ENCODE results near the gene SUN1. TPM values are rescaled to one million over a fixed set of nuclear protein-coding genes. Genes with fewer than 3 reads are reported as not detected.

Gene SUN1
- total RNA-seq, 1 donor from 2014 or later, result 183 TPM

DNA sequence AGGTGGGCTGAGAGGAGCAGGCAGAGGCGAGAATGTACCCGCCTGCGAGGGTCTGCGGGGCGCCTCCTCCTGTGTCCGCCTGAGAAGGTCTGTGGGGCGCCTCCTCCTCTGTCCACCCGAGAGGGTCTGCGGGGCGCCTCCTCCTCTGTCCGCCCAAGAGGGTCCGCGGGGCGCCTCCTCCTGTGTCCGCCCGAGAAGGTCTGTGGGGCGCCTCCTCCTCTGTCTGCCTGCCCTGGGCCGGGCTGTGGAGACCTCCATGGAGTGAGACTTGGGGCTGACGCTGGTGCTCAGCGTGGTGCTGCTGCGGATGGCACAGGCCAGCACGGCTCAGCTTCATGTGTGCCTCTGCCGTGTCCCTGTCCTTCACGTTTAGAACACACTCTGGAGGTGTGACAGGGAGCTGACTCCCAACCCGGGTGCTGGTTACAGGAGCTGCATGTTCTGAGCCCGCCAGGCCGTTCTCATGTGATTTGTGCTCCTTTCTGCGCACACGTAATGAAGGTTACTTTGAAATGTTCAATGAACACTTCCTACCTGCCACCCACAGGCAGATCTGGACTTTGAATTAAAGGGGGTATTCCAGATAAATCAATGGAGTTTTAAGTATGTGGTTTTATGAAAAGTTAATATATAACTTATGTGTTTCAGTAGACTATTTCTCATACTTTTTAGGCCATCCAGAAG, 23.6 kb downstream of the SUN1 start:
- H3K4me1 ChIP-seq, result peaks cover 15% of the 10 kb centered on the region
- no peaks in the 10 kb centered on the region for H3K27me3 ChIP-seq (ENCODE audit: low read depth)
- no peak overlapping the region for H3K4me3 ChIP-seq
- H3K9me3 ChIP-seq (replicated peaks), result no peaks in the 10 kb centered on the region
- TF ChIP-seq, protein P1, sequence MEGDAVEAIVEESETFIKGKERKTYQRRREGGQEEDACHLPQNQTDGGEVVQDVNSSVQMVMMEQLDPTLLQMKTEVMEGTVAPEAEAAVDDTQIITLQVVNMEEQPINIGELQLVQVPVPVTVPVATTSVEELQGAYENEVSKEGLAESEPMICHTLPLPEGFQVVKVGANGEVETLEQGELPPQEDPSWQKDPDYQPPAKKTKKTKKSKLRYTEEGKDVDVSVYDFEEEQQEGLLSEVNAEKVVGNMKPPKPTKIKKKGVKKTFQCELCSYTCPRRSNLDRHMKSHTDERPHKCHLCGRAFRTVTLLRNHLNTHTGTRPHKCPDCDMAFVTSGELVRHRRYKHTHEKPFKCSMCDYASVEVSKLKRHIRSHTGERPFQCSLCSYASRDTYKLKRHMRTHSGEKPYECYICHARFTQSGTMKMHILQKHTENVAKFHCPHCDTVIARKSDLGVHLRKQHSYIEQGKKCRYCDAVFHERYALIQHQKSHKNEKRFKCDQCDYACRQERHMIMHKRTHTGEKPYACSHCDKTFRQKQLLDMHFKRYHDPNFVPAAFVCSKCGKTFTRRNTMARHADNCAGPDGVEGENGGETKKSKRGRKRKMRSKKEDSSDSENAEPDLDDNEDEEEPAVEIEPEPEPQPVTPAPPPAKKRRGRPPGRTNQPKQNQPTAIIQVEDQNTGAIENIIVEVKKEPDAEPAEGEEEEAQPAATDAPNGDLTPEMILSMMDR (IDR thresholded peaks at IDR 0.05; ENCODE audit: borderline replicate concordance), result no peak
- DNase-seq, result no peak
- intact Hi-C loops (cut with micrococcal nuclease), result no loop called here
- peaks cover 99% of the 10 kb centered on the region for H3K36me3 ChIP-seq
- H3K27ac ChIP-seq (replicated peaks), result no peak overlapping the region

- no peak overlapping the region for H3K4me3 ChIP-seq
- H3K27me3 ChIP-seq (ENCODE audit: low read depth), result no peaks in the 10 kb centered on the region
- peaks cover 100% of the 10 kb centered on the region for H3K36me3 ChIP-seq
- intact Hi-C loops (cut with micrococcal nuclease), result no loop called here
- peaks cover 8% of the 10 kb centered on the region for H3K4me1 ChIP-seq
- TF ChIP-seq, protein P1 (IDR thresholded peaks at IDR 0.05; ENCODE audit: borderline replicate concordance), result no peak
- no peak for DNase-seq
- H3K27ac ChIP-seq (replicated peaks), result no peak overlapping the region
- H3K9me3 ChIP-seq (replicated peaks), result no peaks in the 10 kb centered on the region
Observed at GRCh38 chr7:856444-857095, 24.3 kb downstream of the SUN1 start.

DNA sequence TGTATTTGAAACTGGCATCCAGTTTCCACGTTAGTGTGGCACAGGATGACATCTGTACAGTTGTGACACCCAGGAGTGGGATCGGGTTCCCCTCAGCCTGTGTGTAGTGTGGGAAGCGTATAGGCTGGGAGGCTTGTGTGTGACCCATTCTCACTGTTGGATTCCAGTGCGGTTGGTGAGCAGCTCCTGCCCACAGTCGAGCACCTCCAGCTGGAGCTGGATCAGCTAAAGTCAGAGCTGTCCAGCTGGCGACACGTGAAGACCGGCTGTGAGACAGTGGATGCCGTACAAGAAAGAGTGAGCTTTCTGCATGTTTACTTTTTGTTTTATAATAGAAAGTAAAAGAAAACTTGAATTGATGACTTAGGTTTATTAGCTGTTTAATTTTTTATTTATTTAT, 25.4 kb downstream of the SUN1 start:
- peaks cover 100% of the 10 kb centered on the region for H3K36me3 ChIP-seq
- intact Hi-C loops (cut with micrococcal nuclease), result no loop called here
- no peak overlapping the region for H3K4me3 ChIP-seq
- no peaks in the 10 kb centered on the region for H3K9me3 ChIP-seq (replicated peaks)
- TF ChIP-seq, protein P1 (IDR thresholded peaks at IDR 0.05; ENCODE audit: borderline replicate concordance), result no peak
- H3K4me1 ChIP-seq, result no peaks in the 10 kb centered on the region
- no peak overlapping the region for H3K27ac ChIP-seq (replicated peaks)
- DNase-seq, result no peak
- H3K27me3 ChIP-seq (ENCODE audit: low read depth), result no peaks in the 10 kb centered on the region

DNA sequence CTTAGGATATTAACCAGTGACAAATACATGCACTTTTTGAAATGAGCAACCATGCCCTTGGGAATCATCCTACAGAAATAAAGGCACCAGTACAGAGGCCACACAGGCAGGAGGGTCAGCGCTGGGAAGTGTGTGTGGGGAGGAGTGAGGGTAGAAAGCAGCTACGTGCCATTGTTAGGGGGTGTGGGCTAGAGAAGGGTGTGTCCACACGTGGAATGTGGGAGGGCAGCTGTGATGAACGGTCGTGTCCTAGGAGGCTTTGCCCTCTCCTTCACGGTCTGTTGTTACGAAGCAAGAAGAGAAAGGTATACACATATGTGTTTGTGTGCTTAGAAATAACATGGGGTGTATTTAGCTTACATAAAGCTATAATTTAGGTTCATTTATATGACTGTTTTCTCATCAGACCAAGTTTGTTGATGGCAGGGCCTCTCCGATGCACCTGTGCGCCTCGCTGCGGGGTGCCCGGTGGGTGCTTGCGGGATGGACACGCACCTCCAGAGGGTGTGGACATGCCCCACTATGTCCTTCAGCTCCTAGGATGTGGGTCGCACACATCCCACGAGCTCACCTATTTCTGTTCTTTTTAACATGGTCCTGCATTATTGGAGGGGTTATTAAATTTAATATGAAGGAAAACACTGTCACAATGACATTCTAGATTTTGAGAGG, 27.2 kb downstream of the SUN1 start:
- no peaks in the 10 kb centered on the region for H3K27me3 ChIP-seq (ENCODE audit: low read depth)
- no peak overlapping the region for H3K27ac ChIP-seq (replicated peaks)
- H3K9me3 ChIP-seq (replicated peaks), result no peaks in the 10 kb centered on the region
- TF ChIP-seq, protein P1 (IDR thresholded peaks at IDR 0.05; ENCODE audit: borderline replicate concordance), result no peak
- H3K36me3 ChIP-seq, result peaks cover 100% of the 10 kb centered on the region
- intact Hi-C loops (cut with micrococcal nuclease), result no loop called here
- H3K4me1 ChIP-seq, result no peaks in the 10 kb centered on the region
- no peak overlapping the region for H3K4me3 ChIP-seq
- no peak for DNase-seq

GRCh38 chr7:860149-860548, 27.9 kb downstream of the SUN1 start:
- peaks cover 100% of the 10 kb centered on the region for H3K36me3 ChIP-seq
- no peak overlapping the region for H3K27ac ChIP-seq (replicated peaks)
- H3K27me3 ChIP-seq (ENCODE audit: low read depth), result no peaks in the 10 kb centered on the region
- no peaks in the 10 kb centered on the region for H3K4me1 ChIP-seq
- TF ChIP-seq, protein P1 (IDR thresholded peaks at IDR 0.05; ENCODE audit: borderline replicate concordance), result no peak
- H3K9me3 ChIP-seq (replicated peaks), result no peaks in the 10 kb centered on the region
- no peak for DNase-seq
- intact Hi-C loops (cut with micrococcal nuclease), result no loop called here
- no peak overlapping the region for H3K4me3 ChIP-seq
